Right kidney (tissue), 1 donor: ENCODE measurements around the gene FCHO2.

Source experiments
- DNase-seq: peaks from one replicate; pipeline ENCODE4 v3.0.0-alpha.2; 2016

Gene FCHO2

DNA sequence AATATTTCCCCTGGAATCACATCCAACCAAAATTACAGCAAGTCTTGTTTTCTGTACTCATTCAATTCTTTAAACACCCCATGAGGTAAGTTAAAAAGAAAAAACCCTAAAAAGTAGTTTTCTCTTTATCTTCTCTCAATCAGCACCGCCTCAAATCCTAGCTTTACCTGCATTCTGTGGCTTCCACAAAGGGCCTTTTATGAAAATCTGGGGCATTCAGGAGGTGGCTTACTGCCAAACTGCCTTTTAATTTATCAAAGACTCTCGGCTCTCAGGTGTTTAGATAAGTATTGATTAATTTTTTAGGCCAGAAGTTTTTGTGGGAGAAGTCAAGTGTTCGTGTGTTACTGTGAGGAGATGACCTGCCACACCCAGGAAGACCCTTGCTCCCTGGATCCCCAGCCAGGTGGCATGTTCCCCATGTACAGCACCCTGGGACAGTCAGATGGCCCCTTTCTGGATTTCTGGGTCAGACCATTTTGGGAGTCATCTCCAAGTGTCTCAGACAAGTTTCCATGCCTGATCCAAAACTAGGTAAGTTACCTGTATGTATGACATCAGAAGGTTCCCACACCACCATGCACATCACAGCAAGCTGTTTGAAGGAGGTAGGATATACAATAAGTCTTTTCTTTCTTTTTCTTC is 158.3 kb downstream of the FCHO2 start:
- DNase-seq, result no peak

DNA sequence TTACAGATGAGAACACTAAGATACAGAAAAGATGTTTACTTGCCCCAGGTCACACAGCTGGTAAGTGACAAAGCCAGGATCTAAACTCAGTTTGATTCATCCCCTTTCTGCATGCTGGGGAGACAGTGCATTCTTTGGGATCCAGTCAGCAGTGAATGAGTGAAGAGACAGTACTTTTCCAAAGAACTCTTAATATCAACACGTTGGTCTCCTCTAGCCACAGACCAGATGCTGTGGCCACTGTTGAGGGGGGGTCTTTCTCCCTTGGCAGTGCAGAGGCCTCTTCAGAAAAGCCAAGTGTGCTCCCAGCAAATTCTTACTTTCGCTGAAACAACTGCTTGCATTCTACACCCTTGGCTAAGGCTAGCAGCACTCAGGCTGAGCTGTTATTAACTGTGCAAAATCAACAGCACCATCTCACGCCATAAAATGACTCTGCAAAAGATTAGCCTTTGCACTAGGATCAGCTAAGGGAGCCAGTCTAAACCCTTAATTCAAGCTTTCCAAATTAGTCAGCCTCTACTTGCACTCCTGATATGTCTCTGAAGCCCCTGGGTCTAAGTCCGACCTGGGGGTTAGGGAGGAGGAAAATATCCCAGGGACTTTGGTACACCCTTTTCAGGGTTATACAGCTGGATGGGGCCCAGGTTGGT is 159.7 kb downstream of the FCHO2 start:
- no peak for DNase-seq

- no peak for DNase-seq
These were observed 160.7 kb downstream of the FCHO2 start for GRCh38 chr5:73116506-73116905.

DNA sequence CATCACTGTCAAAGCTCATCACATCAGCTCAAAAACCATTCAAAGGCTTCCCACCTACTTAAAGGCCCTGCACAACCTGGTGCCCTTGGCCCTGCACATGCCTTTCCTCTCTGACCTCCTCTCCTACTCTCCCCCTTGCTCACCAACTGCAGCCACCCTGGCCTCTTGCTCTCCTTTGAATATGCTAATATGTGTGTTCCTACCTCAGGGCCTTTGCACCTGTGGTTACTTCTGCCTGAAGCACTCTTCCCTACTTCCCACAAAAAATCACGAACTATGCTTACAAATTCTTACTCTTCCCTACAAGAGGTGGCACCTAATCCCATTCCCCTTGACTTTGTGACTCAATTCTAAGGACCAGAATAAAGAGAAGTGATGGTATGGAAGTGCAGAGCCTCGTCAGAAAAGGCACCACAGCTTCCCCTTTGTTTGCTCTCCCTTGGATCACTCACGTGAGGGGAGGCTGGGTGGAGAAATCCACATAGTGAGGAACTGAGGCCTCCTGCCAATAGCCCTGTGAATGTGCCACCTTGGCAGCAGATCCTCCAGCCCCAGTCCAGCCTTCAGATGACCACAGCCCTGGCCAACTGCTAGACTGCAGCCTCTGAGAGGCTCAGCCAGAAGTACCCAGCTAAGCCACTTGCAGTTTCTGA is 161.4 kb downstream of the FCHO2 start:
- DNase-seq, result no peak

DNA sequence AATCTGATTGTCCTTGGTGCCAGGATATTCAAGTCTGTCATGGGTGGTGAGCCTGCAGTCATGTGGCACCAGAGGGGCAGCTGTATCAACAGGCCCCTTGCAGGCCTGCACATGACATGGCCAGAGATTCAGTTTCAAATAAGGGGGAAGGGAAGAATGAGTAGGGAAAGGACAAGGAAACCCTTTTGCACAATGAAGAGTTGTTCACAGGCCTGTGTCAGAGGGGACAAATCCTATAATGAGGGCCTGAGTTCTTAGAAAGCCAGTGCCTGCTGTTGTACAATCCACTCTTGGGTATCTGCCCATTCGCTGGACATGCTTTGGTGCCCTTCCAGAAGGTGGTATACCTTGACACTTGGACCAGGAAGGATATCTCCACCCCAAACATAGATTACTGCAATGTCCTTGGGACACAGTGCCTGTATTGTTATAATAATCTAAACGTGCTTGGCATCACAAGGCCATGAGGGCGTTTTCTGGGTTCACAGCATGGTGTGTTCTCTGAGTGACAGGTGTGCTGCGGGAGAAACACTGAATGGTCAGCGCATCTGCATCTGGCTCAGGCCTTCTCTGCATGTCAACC is 162.6 kb downstream of the FCHO2 start:
- peak; percentile 41 for DNase-seq

DNA sequence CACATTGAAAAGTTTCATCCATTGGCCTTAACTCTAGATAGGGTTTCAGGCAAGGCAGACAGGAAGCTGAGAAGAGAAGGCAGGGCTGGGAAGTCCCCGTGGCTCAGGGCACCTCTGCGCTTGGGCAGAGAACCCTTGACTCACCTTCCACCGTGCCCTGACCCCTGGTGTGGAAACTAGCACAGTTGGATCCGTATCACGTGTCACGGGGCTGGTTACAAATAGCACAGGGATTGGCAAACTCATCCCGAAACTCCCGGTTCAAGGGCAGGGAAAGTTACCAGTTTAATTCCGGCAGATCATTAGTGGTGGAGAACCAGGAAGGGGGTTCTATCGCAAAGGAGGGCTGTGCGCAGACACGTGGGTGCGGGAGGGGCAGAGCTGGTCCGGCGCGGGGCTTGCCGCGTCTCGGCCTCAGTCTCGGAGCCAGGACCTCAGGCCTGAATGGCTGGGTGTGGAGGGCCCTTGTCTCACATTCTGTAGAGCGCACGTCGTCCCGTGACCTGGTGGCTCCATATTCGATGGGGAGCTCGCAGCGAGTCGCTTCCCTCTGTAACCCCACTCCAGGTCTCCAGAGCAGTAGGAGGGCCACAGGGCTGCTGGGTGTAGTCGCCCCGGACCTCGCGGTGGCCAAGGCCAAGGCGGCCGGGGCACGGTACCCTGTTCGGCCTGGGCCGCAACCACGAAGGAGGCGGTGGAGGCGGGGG is 163.8 kb downstream of the FCHO2 start:
- DNase-seq, result no peak

DNA sequence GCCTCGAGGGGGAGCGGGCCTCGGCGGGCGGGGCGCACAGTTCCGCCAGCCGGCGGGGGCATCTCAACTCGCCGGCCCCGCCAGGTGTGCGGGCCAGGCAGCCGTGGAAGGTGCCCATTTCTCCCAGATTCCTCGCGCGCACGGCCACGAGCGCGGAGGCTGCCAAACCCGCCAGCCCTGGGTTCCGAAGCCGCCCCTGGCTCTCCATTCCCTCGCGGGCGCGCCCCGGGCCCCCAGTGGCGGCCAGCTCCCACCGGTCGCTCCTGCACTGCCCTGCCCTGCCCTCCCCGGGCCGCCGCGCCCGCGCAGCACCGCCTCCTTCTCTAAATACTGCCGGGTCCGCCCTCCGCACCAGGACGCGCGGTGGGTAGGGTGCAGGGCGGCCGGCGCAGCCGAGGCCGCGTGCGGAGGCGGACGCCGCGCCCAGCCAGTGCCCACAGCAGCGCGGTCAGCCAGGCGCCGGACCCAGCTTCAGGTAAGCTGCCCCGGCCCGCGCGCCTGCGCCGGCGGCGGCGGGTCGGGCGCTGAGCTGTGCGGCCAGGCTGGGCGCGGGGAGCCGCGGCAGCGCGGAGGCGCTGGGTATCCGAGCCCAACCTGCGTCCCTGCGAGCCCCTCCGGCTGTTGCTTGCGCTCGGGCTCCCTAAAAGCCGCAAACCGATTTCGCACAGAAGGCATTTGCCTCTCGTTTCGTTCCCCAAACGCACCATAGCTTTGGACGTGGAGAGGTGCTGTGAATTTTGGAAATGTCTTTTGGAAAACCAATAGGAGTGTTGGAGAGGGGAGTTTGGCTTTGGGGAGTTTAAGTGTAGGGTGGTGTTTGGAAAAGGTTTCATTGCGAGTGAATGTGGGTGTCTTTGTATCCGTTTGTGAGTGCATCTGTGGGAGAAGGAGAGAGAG is 164.6 kb downstream of the FCHO2 start, which contains the start of gene TMEM171:
Gene TMEM171 (plus strand): TSS at position 354 of the 897 bp plus-strand sequence. CDS start 2,799 bp downstream, outside the sequence.
- peak; percentile 84 for DNase-seq

DNA sequence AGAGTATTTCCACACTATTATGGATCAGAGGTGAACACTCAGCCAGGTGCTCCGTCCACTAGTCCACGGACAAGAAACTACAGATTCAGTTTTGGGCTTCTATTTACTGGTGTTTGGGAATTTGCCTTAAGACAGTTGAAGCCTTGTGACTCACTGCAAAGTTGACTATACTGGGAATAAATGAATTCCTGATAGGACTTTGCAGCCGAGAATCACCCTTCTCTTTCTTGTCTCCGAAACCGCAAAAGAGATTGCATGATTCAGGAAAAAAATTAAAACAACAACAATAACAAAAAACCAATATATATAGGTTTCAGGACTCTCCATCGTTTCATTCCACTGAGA is 165.2 kb downstream of the FCHO2 start:
- DNase-seq, result no peak

DNA sequence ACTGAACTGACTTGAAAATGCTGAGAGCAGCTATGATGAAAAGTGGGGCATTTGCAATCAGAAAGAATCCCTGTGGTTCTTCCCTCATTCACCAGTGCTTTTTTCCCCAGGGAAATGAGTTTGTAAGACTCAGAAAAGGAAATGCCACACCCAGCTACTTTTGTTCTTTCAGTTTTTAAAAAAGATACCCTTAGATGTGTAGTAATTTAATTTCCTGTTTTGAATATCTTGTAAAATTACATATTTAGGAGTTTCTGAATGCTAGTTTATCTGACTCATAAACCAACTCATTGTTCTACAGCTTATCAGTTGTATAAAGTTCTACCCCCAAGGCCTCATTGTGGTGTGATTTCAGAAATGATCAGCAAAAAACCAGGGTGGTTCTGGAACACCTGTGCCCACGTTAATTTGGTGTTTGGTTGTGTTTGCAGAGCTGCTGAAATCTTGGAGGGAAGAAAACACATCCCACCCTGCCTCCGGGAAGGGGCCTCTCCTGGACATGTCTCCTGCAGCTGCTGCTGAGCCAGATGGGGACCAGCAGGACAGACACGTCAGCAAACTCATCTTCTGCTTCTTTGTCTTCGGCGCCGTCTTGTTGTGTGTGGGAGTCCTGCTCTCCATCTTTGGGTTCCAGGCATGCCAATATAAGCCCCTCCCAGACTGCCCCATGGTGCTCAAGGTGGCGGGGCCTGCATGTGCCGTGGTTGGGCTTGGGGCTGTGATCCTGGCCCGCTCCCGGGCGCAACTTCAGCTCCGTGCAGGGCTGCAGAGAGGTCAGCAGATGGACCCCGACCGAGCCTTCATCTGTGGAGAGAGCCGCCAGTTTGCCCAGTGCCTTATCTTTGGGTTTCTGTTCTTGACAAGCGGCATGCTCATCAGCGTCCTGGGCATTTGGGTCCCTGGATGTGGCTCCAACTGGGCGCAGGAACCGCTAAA is 167.3 kb downstream of the FCHO2 start:
- no peak for DNase-seq

GRCh38 chr5:73125289-73125688 is 169.4 kb downstream of the FCHO2 start:
- DNase-seq, result no peak

DNA sequence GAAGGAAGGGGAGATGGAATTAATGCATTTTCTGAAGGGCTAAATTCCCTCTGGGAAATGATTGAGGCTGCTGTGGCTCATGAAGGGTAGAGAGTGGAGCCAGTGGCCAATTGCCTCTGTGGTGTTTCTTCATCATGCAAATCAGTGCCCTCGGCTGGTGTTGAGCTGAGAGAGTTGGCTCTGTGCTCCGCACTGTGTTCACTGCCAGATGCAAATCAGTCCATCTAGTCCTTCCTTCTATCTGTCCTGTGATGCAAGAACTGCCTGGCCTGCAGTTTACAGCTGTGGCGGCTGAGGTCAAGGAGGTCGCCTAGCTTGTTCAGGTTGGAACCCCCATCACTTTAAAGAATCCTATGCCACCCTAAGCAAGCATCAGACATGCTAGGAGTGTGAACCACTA is 170.5 kb downstream of the FCHO2 start:
- no peak for DNase-seq

DNA sequence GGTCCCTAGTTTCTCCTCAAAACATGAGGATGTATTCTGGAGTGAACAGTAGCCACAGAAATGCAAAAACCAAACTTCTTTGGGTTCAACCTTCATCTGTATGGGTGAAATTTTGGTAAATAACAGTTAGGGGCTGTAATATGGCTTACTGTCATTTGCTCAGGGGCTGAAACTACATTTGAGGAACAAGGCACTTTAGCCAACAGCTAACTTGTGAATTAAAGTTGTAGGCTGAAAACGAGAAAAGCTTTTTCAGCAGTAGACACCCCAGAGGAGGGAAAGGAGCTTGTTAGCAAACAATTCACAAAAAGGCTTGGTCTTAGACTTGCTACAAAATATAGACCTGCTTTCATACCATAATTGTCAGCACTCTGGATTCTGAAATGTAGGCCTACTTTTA is 171.1 kb downstream of the FCHO2 start:
- no peak for DNase-seq

DNA sequence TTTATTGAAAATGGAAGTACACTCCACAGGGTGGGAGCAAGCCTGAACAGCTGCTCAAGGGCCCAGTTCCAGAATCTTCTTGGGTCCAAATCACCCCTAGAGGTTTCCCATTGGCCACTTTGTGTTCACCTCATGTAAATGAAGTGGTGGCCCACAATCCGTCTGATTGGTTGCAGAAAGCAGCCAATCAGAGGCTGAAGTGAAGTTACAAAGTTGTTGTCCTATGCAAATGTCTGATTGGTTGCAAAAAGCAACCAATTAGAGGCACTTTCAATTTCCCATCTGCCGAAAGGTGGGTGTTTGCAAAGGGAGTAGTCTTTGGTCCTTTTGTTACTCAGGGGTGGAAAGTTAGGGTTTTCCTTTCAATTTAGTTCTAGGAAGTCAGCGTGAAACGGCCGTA is 173.3 kb downstream of the FCHO2 start:
- no peak for DNase-seq

DNA sequence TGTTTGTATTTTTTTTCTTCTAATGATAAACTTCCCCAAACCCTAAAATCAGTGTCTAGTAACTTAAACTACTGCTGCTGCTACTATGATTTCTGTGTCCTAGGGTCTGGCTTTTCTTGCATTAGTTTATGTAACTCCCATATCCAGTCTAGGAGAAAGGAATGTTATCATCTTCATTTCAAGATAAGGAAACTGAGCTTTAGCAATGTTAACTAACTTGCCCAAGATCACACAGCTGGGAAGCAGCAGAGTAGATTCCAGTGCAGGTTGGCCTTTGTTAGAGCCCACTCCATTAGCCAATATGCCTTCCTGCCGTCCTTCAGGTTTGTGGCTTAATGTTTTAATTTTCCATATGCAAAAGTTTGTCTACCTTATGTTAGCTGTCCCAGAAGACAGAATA is 175.0 kb downstream of the FCHO2 start:
- DNase-seq, result no peak

DNA sequence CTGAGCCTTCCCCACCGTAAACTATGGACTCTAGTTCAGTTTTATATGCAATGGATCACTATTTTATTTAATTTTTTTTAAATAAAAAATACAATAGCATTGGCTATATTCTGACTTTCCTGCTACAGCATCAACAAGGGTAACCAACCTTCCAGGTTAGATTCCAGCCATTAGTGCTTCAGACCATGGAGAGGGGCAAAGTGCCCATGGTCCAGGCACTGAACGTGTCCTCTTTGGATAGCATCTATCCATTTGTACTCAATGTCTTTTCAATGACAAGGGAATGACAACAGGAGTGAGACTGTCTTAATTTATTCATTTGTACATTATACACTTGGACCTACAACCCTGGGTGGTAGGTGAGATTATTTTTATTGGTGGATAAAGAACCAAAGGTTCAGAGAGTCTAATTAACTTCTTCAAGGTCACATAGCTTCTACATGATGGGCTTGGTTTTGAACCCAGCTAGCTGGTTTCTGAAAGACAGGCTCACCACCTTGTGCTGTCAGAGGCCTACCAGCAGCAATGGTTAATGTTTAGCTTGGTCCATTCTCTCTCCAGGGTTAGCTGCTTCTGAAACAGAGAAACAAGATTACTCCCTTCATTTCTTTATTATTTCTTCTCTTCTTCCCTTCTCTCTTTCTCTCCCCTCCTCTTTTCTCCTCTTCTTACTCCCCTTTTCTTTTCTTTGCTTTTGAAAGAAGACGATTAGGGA is 176.0 kb downstream of the FCHO2 start:
- no peak for DNase-seq

DNA sequence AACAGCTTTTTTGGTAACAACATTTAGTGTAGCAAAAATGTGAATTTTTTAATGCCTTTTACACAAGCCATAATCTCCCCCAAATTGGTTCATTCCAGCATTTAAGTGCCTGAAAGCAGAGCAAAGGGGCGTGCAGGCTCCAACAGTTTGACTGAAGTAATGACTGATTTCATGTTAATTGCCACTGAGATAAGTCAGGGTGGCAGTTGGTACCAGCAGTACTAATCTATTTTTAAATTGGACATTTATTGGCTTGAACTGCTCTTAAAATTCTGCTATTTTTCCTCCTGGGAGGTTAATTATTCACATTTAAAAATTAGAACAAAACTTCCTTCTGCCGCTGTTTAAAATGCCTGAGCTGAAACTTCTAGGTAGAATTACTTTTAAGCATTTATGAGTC is 176.9 kb downstream of the FCHO2 start:
- DNase-seq, result no peak

- DNase-seq, result no peak
These were observed 179.2 kb downstream of the FCHO2 start for GRCh38 chr5:73135021-73135420.

- peak; percentile 55 for DNase-seq
These were observed 179.7 kb downstream of the FCHO2 start for GRCh38 chr5:73135429-73136054.

DNA sequence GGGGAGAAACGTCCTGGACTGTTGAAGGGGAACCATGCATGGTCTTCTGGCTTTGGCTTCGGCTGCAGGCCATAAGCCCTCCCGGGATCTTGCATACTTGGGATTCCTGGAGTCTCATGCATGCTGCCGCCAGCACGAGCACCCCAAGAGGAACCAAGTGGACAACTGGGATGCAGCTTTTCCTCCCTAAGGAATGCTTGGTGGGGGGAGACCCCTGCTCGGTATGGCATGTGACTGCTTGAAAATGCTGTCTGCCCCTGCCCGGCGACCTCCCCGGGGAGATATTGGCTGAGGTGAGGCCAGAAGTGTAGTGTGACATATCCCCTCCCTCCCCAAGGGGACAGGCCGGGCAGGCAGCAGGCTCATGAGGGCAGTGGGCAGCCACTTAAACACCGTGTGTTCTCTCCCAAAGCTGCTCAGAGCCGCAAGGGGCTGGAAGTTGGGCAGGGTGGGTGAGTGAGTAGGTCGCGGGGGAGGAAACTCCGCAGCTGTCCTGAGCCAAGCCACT is 180.3 kb downstream of the FCHO2 start:
- peak; percentile 61 for DNase-seq
